Colon (tissue), 2 donors: ENCODE data around the gene CDH3.

Experiments used
- FAIRE-seq: peaks from 2 replicates; lab custom pipeline; 2012; peaks lifted over from hg19 to GRCh38; lab: Jason Lieb, UNC
- donor health status: control.
- donor health status: control.

Gene CDH3

DNA sequence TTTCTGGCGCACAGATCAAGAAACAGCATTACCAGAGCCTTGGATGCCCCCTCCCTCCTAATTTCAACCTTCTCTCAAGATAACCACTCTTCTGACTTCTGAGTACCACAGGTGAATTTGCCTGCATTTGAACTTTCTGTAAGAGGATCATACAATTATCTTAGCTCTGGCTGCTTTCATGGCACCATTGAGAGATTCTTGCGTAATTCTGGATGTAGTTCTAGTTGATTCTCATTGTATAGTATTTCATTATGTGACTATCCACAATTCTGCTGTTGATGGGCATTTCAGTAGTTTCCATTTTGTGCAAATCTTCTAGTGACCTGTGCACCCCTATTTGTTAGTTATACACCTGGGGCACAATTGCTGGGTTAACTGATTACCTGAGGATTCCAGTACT lies 7.5 kb downstream of the CDH3 start:
- FAIRE-seq: no peak

DNA sequence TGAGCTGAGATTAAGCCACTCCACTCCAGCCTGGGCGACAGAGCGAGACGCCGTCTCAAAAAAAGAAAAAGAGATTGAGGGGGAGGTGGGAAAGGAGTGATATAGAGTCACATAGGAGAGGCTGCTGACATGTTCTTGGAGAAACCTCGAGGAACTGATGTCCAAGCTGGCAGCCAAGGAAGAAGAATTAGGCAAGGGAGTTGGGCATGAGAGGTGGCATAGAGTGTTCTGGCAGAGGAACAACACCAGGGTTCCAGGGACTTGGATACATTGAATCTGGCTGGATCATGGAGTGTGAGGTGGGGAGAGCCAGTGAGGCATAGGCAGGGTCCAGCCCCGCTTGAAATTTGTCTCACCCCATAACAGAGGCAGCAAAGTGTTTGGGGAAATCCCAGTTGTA lies 10.7 kb downstream of the CDH3 start:
- no peak for FAIRE-seq

GRCh38 chr16:68656751-68657150 lies 11.6 kb downstream of the CDH3 start:
- no peak for FAIRE-seq

- no peak for FAIRE-seq
These were observed 13.3 kb downstream of the CDH3 start for GRCh38 chr16:68658341-68658973.

DNA sequence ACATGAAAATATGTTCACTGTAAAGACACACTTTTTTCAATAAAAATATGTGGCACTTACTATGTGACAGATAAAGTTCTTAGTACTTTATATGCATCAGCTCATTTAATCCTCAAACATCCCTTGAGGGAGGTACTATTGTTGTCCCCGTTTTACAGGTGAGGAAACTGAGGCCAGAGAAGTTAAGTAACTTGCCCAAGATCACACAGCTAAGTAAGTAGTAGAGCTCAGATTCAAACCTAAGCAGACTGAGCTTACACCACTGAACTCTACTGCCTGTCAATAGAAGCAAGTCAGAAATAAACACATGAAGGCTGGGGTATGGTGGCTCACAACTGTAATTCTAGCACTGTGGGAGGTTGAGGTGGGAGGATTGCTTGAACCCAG lies 13.9 kb downstream of the CDH3 start:
- FAIRE-seq: no peak

DNA sequence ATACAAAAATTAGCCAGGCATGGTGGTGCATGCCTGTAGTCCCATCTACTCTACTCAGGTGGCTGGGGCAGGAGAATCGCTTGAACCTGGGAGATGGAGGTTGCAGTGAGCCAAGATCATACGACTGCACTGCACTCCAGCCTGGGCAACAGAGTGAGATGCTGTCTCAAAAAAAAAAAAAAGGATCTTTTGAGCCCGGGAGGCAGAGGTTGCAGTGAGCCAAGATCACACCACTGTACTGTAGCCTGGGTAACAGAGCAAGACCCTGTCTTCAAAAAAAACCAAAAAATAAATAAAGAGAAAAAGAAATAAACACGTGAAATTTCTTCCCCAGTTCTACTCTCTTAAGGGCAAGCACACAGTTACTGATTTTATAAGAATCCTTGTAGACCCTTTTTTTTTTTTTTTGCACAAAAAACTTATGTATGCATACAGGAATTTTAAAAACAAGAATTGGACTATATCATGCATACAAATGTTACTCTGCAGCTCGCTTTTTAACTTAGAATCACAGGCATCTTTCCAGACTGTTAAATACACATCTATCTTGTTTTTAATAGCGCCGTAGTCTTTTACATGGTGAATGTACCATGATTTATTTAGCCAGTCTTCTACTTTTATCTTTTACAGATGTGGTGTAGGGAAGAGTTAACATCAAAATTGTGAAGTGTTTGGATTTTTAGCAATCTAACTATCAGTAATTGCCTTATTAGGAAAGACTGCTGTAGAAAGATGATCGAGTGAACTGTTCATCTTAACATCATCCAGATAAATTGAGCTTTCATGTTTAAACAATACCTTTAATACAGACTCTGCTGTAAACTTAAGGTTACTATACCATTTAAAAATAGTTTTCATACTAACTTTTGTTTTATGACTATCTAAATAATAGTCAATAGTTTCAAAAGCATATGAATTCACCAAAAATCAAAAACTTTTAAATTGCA lies 14.6 kb downstream of the CDH3 start:
- no peak for FAIRE-seq

GRCh38 chr16:68660359-68660795 lies 15.3 kb downstream of the CDH3 start:
- FAIRE-seq: no peak

DNA sequence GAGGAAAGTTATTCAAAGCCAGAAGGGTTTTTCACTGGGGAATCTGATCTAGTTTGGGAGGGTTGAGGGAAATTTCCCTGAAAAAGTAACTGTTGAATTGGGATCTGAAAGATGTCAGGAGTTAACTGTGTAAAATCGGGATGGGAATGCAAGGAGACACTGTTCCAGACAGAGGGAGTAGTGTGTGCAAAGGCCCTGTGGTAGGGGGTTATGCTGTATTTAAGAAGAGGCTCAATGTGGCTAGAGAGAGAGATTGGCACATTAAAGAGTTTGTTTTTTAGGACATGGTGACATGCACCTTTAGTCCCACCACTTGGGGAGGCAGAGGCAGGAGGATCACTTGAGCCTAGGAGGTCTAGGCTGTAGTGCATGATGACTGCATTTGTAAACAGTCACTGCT lies 16.9 kb downstream of the CDH3 start:
- no peak for FAIRE-seq

- no peak for FAIRE-seq
These were observed 19.2 kb downstream of the CDH3 start for GRCh38 chr16:68664297-68664696.

DNA sequence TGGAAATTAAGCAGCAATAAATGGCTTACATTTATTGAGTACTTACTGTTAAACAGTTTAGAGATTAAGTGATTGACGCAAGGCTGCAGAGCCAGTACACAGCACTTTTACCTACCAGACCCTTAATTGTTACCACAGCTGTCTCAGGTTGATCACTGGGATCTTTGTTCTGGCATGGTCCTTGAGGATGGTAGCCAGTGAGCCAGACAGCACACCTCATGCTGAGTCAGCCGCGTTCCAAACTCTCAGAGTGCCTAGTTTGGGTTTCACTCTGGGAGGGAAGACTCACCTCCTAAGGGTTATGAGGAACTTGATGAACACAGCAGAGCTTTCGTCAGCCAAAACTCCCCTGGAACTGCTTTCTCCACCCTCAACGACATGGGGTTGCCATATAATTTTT lies 20.4 kb downstream of the CDH3 start:
- no peak for FAIRE-seq

DNA sequence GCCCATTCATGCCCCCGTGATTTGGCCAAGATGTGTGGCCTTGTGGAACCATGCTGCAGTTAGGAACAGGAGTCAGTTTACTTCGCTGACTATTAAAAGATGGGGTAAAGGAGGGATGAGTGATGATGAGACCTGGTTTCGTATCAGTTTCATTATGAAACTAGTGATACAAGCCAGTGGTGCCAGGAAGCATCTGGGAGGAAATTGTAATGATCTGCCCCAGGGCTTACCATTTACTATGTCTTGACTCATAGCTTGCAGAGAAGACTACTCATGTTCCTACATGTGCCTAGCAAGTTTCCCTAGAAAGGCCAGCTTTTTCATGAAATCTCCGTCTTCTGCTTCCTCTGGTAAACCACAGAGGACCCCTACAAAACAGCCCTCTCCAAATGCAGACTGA lies 23.2 kb downstream of the CDH3 start:
- FAIRE-seq: no peak

- FAIRE-seq: no peak
These were observed 31.2 kb downstream of the CDH3 start for GRCh38 chr16:68676113-68676860.

GRCh38 chr16:68681038-68681437 lies 35.9 kb downstream of the CDH3 start:
- FAIRE-seq: no peak

GRCh38 chr16:68685685-68686478 lies 40.8 kb downstream of the CDH3 start:
- FAIRE-seq: no peak

- no peak for FAIRE-seq
These were observed 41.8 kb downstream of the CDH3 start for GRCh38 chr16:68686905-68687304.

- no peak for FAIRE-seq
These were observed 44.8 kb downstream of the CDH3 start for GRCh38 chr16:68689921-68690320.

- no peak for FAIRE-seq
These were observed 50.5 kb downstream of the CDH3 start for GRCh38 chr16:68695575-68695974.

GRCh38 chr16:68696514-68696913 lies 51.4 kb downstream of the CDH3 start:
- no peak for FAIRE-seq

- FAIRE-seq: no peak
These were observed 53.0 kb downstream of the CDH3 start for GRCh38 chr16:68698091-68698490.

DNA sequence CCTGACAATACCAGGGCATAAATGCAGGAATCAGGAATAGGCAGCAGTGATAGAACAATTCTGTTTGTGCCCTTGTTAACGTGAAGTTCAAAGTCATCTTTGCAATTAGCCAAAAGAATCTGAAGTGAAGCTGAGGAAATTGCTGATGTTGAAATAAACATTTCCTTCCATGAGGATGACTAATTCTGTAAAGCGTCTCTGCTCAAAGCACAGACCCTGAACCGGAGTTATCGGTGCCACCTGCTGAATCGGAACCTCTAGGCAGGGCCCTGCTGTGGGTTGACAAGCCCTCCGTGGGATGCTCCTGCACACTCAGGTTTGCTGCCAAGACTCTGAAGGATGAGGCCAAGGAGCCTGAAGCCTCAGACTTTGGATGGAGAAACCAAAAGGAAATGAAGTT lies 55.0 kb downstream of the CDH3 start:
- FAIRE-seq: no peak

GRCh38 chr16:68700831-68701230 lies 55.7 kb downstream of the CDH3 start:
- FAIRE-seq: no peak

- FAIRE-seq: no peak
These were observed 59.2 kb downstream of the CDH3 start for GRCh38 chr16:68704232-68704867.
